GM23338 (cell line): ENCODE results near the gene NTN4. TPM values are rescaled to one million over a fixed set of nuclear protein-coding genes. Genes with fewer than 3 reads are reported as not detected.

Experiments
- ATAC-seq: fragments of 200-7000 bp; cut with Tn5 transposase; 3 replicates; pipeline ENCODE4 v1.9.1; 2020
- DNase-seq: peaks from one replicate; pipeline ENCODE4 v3.0.0-alpha.2; 2015; ENCODE audit warnings: low spot score
- H2AFZ ChIP-seq: fragments of 200-600 bp; sonication (generic); 2 replicates; pipeline ENCODE4 v1.8.0; 2016; ENCODE audit warnings: antibody characterized with exemption, mild to moderate bottlenecking, moderate library complexity
- H3F3A ChIP-seq: fragments of 200-600 bp; sonication (generic); replicated peaks from 2 replicates; pipeline ENCODE4 v1.8.0; 2017; ENCODE audit warnings: antibody characterized with exemption, mixed run types, low read depth
- H3K27ac ChIP-seq: fragments of 200-600 bp; sonication (generic); 2 replicates; pipeline ENCODE4 v1.6.1; 2016; ENCODE audit warnings: low read depth
- H3K27me3 ChIP-seq: fragments of 200-600 bp; sonication (generic); 2 replicates; pipeline ENCODE4 v1.8.0; 2016; ENCODE audit warnings: mild to moderate bottlenecking, mixed run types, moderate library complexity; ENCODE audit not compliant: insufficient read depth
- H3K36me3 ChIP-seq: fragments of 200-600 bp; sonication (generic); 2 replicates; pipeline ENCODE4 v1.8.0; 2016; ENCODE audit warnings: mild to moderate bottlenecking; ENCODE audit not compliant: insufficient read depth
- H3K4me1 ChIP-seq: fragments of 200-600 bp; sonication (generic); 2 replicates; pipeline ENCODE4 v1.8.0; 2016; ENCODE audit warnings: mild to moderate bottlenecking, moderate library complexity; ENCODE audit not compliant: insufficient read depth
- H3K4me2 ChIP-seq: fragments of 200-600 bp; sonication (generic); 2 replicates; pipeline ENCODE4 v1.7.1; 2017; ENCODE audit warnings: mixed run types
- H3K4me3 ChIP-seq: fragments of 200-600 bp; sonication (generic); 2 replicates; pipeline ENCODE4 v1.6.1; 2016; ENCODE audit warnings: mixed run types
- H3K79me2 ChIP-seq: fragments of 200-600 bp; sonication (generic); replicated peaks from 2 replicates; pipeline ENCODE4 v1.8.0; 2017; ENCODE audit warnings: mild to moderate bottlenecking; ENCODE audit not compliant: insufficient read depth
- H3K9me2 ChIP-seq: fragments of 200-600 bp; sonication (generic); 2 replicates; pipeline ENCODE4 v1.8.0; 2017; ENCODE audit not compliant: insufficient read depth
- H4K20me1 ChIP-seq: fragments of 200-600 bp; sonication (generic); replicated peaks from 2 replicates; pipeline ENCODE4 v1.8.0; 2017; ENCODE audit warnings: mild to moderate bottlenecking; ENCODE audit not compliant: insufficient read depth
- H3K27ac Mint-ChIP-seq: 2 replicates; pipeline ENCODE4 v1.8.0; 2020; ENCODE audit warnings: inconsistent platforms, mild to moderate bottlenecking, moderate library complexity, mixed read lengths
- H3K27me3 Mint-ChIP-seq: 3 replicates; pipeline ENCODE4 v1.8.0; 2022; ENCODE audit warnings: low read depth, mild to moderate bottlenecking, moderate library complexity, mixed read lengths, inconsistent platforms; ENCODE audit not compliant: insufficient read depth, poor library complexity
- H3K36me3 Mint-ChIP-seq: 3 replicates; pipeline ENCODE4 v1.8.0; 2021; ENCODE audit warnings: low read depth, mild to moderate bottlenecking, inconsistent platforms, moderate library complexity, mixed read lengths
- H3K4me1 Mint-ChIP-seq: 3 replicates; pipeline ENCODE4 v1.8.0; 2020; ENCODE audit warnings: mild to moderate bottlenecking, inconsistent platforms, mixed read lengths
- H3K4me3 Mint-ChIP-seq: 3 replicates; pipeline ENCODE4 v1.8.0; 2021; ENCODE audit warnings: moderate library complexity, mild to moderate bottlenecking, inconsistent platforms, mixed read lengths
- H3K9me3 Mint-ChIP-seq: 3 replicates; pipeline ENCODE4 v1.8.0; 2020; ENCODE audit warnings: moderate library complexity, mild to moderate bottlenecking, inconsistent platforms, mixed read lengths
- CREB1 ChIP-seq: fragments of 250-450 bp; sonication (Bioruptor Pico); IDR thresholded peaks from 2 replicates; pipeline ENCODE4 v1.5.0; 2020; ENCODE audit warnings: low read depth, mild to moderate bottlenecking, moderate library complexity
- EZH2 ChIP-seq: fragments of 200-600 bp; sonication (generic); IDR thresholded peaks from one replicate; pipeline ENCODE4 v1.8.0; 2017; ENCODE audit warnings: antibody characterized with exemption, mild to moderate bottlenecking, low read depth; ENCODE audit not compliant: unreplicated experiment
- EZH2phosphoT487 ChIP-seq: fragments of 200-600 bp; sonication (generic); IDR thresholded peaks from one replicate; pipeline ENCODE4 v1.8.1; 2018; ENCODE audit warnings: antibody characterized with exemption; ENCODE audit not compliant: unreplicated experiment
- JUNB ChIP-seq: IDR thresholded peaks from one replicate; pipeline ENCODE4 v1.6.1; 2016; ENCODE audit warnings: antibody characterized with exemption; ENCODE audit not compliant: unreplicated experiment
- NANOG ChIP-seq: IDR thresholded peaks from 2 replicates; pipeline ENCODE4 v1.6.1; 2016; ENCODE audit warnings: antibody characterized with exemption, borderline replicate concordance
- POLR2AphosphoS5 ChIP-seq: IDR thresholded peaks from 2 replicates; pipeline ENCODE4 v1.6.1; 2016; ENCODE audit warnings: antibody characterized with exemption, low read depth
- STAT1 ChIP-seq: IDR thresholded peaks from one replicate; pipeline ENCODE4 v1.6.1; 2016; ENCODE audit warnings: antibody characterized with exemption; ENCODE audit not compliant: unreplicated experiment
- ZNF114 ChIP-seq: fragments of 250-450 bp; sonication (Bioruptor Pico); IDR thresholded peaks from 2 replicates; pipeline ENCODE4 v1.5.0; 2020; ENCODE audit warnings: mild to moderate bottlenecking, moderate library complexity
- ZNF331 ChIP-seq: fragments of 250-450 bp; sonication (Bioruptor Pico); IDR thresholded peaks from 2 replicates; pipeline ENCODE4 v1.5.0; 2020; ENCODE audit warnings: low read depth, mild to moderate bottlenecking, moderate library complexity
- polyA plus RNA-seq: library from polyadenylated mRNA; unstranded; fragments of >200 nt; fragmentation: Nextera tagmentation; extraction: Ambion mirVana; gene quantifications from 2 replicates; pipeline ENCODE4 v1.2.1, GENCODE V29; 2016
- total RNA-seq: library from RNA; depleted of rRNA; stranded (reverse); fragments of >200 nt; shearing (Covaris generic); gene quantifications from 2 replicates; pipeline ENCODE4 v1.2.3, GENCODE V29; 2014
- TF ChIP-seq, protein P1 (sequence below), 2 experiments: fragments of 200-600 bp in 1 of 2; sonication (generic) in 1 of 2; conservative IDR thresholded peaks; 2 replicates each; pipeline versions ENCODE4 v1.5.1 to v1.6.1; 2016 to 2017; ENCODE audit warnings: antibody characterized with exemption in 2 of 2, low read depth in 2 of 2, mild to moderate bottlenecking in 2 of 2, moderate library complexity in 1 of 2
- TF ChIP-seq, protein P2 (sequence below): fragments of 250-450 bp; sonication (Bioruptor Pico); IDR thresholded peaks from 2 replicates; pipeline ENCODE4 v1.5.0; 2020; ENCODE audit warnings: mild to moderate bottlenecking, moderate library complexity
- TF ChIP-seq, protein P3 (sequence below): IDR thresholded peaks from one replicate; pipeline ENCODE4 v1.6.1; 2018; ENCODE audit warnings: antibody characterized with exemption; ENCODE audit not compliant: unreplicated experiment
- TF ChIP-seq, protein P4 (sequence below): IDR thresholded peaks from 2 replicates; pipeline ENCODE4 v1.6.1; 2016; ENCODE audit warnings: antibody characterized with exemption

NTN4 gene
- total and polyA plus RNA-seq, 2 experiments from 2014 or later, result 1.5 to 3.8 TPM

DNA sequence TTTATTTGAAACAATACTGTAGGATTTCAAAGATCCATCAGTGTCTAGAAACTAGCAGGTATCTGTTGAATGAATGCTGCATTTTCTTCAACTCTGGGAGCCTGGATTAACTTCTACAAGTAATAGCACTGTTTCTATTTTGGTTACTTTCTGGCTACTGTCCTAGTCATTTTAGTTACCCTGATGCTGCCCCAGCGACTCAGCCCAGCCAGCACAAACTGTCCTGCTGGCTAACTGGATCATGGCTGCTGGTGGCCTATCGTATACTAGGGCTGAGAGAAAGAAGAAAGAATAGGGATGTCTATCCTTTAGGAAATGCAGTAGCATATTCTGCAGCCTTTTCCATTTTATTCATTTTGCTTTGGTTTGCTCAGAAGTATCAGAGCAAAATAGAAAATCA, 53.9 kb downstream of the NTN4 start:
- Histone ChIP-seq H3K9me2 (no peaks in the 10 kb centered on the region), H3K4me2 (no peak overlapping the region), H3K4me3 (no peak overlapping the region), H3K4me1 (no peaks in the 10 kb centered on the region), H3K36me3 (no peaks in the 10 kb centered on the region), H3K79me2 (no peaks in the 10 kb centered on the region), H3K27me3 (no peaks in the 10 kb centered on the region), H4K20me1 (0 out of 2 replicates have a peak, but pooled peaks cover 3% of the 10 kb centered on the region), H3F3A (no peaks in the 10 kb centered on the region), H3K27ac (no peak overlapping the region), H2AFZ (no peak overlapping the region)
- no peak for TF ChIP-seq NANOG
- TF ChIP-seq, protein P1, sequence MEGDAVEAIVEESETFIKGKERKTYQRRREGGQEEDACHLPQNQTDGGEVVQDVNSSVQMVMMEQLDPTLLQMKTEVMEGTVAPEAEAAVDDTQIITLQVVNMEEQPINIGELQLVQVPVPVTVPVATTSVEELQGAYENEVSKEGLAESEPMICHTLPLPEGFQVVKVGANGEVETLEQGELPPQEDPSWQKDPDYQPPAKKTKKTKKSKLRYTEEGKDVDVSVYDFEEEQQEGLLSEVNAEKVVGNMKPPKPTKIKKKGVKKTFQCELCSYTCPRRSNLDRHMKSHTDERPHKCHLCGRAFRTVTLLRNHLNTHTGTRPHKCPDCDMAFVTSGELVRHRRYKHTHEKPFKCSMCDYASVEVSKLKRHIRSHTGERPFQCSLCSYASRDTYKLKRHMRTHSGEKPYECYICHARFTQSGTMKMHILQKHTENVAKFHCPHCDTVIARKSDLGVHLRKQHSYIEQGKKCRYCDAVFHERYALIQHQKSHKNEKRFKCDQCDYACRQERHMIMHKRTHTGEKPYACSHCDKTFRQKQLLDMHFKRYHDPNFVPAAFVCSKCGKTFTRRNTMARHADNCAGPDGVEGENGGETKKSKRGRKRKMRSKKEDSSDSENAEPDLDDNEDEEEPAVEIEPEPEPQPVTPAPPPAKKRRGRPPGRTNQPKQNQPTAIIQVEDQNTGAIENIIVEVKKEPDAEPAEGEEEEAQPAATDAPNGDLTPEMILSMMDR (conservative IDR thresholded peaks at IDR 0.05; ENCODE audit: low read depth in 2 of 2), result no peak
- TF ChIP-seq ZNF114 (CRISPR knock-in tag), result no peak
- TF ChIP-seq, protein P2, sequence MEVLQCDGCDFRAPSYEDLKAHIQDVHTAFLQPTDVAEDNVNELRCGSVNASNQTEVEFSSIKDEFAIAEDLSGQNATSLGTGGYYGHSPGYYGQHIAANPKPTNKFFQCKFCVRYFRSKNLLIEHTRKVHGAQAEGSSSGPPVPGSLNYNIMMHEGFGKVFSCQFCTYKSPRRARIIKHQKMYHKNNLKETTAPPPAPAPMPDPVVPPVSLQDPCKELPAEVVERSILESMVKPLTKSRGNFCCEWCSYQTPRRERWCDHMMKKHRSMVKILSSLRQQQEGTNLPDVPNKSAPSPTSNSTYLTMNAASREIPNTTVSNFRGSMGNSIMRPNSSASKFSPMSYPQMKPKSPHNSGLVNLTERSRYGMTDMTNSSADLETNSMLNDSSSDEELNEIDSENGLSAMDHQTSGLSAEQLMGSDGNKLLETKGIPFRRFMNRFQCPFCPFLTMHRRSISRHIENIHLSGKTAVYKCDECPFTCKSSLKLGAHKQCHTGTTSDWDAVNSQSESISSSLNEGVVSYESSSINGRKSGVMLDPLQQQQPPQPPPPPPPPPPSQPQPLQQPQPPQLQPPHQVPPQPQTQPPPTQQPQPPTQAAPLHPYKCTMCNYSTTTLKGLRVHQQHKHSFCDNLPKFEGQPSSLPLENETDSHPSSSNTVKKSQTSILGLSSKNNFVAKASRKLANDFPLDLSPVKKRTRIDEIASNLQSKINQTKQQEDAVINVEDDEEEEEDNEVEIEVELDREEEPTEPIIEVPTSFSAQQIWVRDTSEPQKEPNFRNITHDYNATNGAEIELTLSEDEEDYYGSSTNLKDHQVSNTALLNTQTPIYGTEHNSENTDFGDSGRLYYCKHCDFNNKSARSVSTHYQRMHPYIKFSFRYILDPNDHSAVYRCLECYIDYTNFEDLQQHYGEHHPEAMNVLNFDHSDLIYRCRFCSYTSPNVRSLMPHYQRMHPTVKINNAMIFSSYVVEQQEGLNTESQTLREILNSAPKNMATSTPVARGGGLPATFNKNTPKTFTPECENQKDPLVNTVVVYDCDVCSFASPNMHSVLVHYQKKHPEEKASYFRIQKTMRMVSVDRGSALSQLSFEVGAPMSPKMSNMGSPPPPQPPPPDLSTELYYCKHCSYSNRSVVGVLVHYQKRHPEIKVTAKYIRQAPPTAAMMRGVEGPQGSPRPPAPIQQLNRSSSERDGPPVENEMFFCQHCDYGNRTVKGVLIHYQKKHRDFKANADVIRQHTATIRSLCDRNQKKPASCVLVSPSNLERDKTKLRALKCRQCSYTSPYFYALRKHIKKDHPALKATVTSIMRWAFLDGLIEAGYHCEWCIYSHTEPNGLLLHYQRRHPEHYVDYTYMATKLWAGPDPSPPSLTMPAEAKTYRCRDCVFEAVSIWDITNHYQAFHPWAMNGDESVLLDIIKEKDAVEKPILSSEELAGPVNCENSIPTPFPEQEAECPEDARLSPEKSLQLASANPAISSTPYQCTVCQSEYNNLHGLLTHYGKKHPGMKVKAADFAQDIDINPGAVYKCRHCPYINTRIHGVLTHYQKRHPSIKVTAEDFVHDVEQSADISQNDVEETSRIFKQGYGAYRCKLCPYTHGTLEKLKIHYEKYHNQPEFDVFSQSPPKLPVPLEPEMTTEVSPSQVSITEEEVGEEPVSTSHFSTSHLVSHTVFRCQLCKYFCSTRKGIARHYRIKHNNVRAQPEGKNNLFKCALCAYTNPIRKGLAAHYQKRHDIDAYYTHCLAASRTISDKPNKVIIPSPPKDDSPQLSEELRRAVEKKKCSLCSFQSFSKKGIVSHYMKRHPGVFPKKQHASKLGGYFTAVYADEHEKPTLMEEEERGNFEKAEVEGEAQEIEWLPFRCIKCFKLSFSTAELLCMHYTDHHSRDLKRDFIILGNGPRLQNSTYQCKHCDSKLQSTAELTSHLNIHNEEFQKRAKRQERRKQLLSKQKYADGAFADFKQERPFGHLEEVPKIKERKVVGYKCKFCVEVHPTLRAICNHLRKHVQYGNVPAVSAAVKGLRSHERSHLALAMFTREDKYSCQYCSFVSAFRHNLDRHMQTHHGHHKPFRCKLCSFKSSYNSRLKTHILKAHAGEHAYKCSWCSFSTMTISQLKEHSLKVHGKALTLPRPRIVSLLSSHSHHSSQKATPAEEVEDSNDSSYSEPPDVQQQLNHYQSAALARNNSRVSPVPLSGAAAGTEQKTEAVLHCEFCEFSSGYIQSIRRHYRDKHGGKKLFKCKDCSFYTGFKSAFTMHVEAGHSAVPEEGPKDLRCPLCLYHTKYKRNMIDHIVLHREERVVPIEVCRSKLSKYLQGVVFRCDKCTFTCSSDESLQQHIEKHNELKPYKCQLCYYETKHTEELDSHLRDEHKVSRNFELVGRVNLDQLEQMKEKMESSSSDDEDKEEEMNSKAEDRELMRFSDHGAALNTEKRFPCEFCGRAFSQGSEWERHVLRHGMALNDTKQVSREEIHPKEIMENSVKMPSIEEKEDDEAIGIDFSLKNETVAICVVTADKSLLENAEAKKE, result no peak
- no peak for TF ChIP-seq POLR2AphosphoS5
- no peak for TF ChIP-seq CREB1
- no peak for TF ChIP-seq EZH2phosphoT487
- no peak for TF ChIP-seq JUNB
- TF ChIP-seq EZH2, result no peak
- TF ChIP-seq, protein P3, sequence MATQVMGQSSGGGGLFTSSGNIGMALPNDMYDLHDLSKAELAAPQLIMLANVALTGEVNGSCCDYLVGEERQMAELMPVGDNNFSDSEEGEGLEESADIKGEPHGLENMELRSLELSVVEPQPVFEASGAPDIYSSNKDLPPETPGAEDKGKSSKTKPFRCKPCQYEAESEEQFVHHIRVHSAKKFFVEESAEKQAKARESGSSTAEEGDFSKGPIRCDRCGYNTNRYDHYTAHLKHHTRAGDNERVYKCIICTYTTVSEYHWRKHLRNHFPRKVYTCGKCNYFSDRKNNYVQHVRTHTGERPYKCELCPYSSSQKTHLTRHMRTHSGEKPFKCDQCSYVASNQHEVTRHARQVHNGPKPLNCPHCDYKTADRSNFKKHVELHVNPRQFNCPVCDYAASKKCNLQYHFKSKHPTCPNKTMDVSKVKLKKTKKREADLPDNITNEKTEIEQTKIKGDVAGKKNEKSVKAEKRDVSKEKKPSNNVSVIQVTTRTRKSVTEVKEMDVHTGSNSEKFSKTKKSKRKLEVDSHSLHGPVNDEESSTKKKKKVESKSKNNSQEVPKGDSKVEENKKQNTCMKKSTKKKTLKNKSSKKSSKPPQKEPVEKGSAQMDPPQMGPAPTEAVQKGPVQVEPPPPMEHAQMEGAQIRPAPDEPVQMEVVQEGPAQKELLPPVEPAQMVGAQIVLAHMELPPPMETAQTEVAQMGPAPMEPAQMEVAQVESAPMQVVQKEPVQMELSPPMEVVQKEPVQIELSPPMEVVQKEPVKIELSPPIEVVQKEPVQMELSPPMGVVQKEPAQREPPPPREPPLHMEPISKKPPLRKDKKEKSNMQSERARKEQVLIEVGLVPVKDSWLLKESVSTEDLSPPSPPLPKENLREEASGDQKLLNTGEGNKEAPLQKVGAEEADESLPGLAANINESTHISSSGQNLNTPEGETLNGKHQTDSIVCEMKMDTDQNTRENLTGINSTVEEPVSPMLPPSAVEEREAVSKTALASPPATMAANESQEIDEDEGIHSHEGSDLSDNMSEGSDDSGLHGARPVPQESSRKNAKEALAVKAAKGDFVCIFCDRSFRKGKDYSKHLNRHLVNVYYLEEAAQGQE, result no peak
- TF ChIP-seq STAT1, result no peak
- TF ChIP-seq ZNF331 (CRISPR knock-in tag), result no peak
- TF ChIP-seq, protein P4, sequence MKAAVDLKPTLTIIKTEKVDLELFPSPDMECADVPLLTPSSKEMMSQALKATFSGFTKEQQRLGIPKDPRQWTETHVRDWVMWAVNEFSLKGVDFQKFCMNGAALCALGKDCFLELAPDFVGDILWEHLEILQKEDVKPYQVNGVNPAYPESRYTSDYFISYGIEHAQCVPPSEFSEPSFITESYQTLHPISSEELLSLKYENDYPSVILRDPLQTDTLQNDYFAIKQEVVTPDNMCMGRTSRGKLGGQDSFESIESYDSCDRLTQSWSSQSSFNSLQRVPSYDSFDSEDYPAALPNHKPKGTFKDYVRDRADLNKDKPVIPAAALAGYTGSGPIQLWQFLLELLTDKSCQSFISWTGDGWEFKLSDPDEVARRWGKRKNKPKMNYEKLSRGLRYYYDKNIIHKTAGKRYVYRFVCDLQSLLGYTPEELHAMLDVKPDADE, result no peak
- Mint-ChIP-seq H3K4me3 (no peak overlapping the region), H3K36me3 (no peaks in the 10 kb centered on the region; the same call in 2 of the 3 replicates), H3K9me3 (no peaks in the 10 kb centered on the region), H3K4me1 (peaks cover 9% of the 10 kb centered on the region), H3K27ac (no peak overlapping the region), H3K27me3 (no peaks in the 10 kb centered on the region)
- DNase-seq (no peak), ATAC-seq (no peak)
